ENCODE results near the gene CDK18.

- TF ChIP-seq POLR2A (IDR thresholded peaks at IDR 0.05) (no peak), CTCF (IDR thresholded peaks at IDR 0.05) (no peak), POLR2AphosphoS5 (IDR thresholded peaks at IDR 0.05; ENCODE audit: insufficient read depth in 1 of 2, low read depth in 1 of 2) (no peak)
Observed at GRCh38 chr1:205524794-205525101, 20.3 kb downstream of the CDK18 start.
